GM19025 (cell line): Measurements from ENCODE around the gene ACY1.
A peak's percentile ranks its signal among the peaks of the same experiment; 100 is the strongest.
"Not testable (repeated sequence)": the region's sequence is repeated elsewhere in the genome, so short reads cannot be mapped to it uniquely, and the experiment has no call there.

ENCODE experiments used
- ATAC-seq: cut with Tn5 transposase; IDR thresholded peaks from one replicate; pipeline ENCODE4 v1.9.1; 2021; ENCODE audit warnings: mild to moderate bottlenecking, low read depth, moderate library complexity; ENCODE audit not compliant: unreplicated experiment

Gene ACY1

DNA sequence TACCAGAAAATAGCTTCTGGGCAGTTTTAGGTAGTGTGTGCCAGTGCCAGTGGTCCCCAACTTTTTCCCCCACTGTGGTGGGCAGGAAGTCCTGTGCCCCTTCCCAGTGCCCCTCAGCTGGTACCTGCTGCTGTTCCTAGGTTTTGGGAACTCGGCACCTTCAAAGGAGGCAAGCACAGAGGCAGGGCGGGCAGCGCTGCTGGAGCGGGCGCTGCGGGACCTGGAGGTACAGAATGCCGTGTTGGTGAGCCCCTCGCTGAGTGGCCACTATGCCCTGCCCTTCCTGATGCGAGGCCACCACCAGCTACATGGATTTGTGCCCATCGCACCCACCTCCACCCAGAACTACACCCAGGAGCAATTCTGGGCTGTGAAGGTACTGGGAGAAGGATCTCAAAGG, 3.1 kb upstream of the ACY1 start:
- no peak for ATAC-seq

DNA sequence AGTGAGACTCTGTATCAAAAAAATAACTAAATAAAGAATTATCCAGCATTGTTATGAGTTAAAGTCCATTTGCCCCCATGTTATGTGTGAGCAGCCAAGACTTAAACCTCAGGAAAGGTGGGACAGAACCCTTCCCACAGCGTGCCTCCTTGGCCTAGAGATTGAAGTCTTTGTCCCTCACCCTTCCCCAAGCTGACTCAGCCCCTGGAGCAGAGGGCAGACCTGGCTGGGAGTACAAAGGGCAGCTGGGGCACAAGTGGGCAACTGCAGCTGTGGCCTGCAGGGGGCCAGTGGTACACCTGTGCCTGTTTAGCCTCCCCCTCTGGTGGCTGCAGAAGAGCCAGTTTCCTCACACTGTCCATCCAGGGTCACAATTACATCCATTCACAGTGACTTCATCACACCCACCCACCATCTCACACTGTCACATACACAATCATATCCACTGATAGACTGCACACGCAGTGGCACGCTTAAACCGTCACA, 940 bp upstream of the ACY1 start:
- ATAC-seq = peak; percentile 35

DNA sequence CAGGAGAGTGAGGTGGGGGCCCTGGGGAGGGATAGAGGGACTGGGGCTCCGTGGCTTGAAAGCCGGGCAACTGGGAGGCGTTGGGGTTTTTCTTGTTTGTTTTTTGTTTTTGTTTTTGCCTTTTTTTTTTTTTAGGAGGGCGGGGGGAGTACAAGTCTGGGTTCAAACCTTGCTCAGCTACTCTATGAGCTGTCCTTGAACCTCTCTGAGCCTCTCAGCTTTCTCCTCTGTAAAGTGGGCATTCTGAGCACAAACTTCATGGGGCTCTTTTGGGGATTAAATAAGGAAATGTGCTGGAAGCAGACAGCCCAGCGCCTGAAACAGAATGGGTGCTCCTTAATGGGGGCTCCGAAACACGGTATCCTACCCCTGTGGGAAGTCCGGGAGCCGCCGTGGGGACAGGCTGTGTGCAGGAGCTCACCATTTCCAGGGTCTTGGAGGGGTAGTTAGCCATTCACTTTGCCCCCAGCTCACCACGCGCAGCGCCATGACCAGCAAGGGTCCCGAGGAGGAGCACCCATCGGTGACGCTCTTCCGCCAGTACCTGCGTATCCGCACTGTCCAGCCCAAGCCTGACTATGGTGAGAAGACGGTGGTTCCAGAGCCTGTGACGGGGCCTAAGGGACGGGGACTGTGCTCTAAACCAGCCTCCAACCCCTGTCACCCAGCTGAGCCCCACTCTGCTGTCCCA, 388 bp downstream of the ACY1 start:
- ATAC-seq = no peak

DNA sequence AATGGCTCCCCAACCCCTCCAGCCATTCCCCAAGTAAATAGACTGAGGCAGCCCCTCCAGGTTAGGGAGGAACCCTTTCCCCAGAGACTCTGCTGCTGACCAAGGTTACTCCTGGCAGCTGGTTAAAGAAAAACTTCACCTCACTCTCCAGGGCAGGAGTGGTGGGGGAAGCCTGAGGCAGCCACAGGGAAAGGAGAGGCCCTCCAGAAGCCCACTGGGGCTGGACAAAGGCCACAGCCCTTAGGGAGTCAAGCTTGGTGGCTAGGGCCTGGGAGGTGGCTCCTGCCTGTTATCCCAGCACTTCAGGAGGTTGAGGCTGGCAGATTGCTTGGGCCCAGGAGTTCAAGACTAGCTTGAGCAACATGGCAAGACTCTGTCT, 923 bp downstream of the ACY1 start:
- ATAC-seq = no peak

DNA sequence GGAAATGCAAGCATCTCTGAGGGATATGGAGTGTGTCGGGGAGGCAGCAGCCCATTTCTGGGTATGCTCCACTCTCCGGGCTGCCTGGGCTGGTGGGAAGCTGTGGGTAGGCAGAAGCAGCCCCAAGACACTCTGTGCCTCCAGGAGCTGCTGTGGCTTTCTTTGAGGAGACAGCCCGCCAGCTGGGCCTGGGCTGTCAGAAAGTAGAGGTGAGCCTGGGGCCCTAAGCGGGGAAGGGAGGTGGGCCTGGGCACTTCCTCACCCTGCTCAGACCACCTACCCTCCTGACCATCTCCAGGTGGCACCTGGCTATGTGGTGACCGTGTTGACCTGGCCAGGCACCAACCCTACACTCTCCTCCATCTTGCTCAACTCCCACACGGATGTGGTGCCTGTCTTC, 1.7 kb downstream of the ACY1 start:
- no peak for ATAC-seq

DNA sequence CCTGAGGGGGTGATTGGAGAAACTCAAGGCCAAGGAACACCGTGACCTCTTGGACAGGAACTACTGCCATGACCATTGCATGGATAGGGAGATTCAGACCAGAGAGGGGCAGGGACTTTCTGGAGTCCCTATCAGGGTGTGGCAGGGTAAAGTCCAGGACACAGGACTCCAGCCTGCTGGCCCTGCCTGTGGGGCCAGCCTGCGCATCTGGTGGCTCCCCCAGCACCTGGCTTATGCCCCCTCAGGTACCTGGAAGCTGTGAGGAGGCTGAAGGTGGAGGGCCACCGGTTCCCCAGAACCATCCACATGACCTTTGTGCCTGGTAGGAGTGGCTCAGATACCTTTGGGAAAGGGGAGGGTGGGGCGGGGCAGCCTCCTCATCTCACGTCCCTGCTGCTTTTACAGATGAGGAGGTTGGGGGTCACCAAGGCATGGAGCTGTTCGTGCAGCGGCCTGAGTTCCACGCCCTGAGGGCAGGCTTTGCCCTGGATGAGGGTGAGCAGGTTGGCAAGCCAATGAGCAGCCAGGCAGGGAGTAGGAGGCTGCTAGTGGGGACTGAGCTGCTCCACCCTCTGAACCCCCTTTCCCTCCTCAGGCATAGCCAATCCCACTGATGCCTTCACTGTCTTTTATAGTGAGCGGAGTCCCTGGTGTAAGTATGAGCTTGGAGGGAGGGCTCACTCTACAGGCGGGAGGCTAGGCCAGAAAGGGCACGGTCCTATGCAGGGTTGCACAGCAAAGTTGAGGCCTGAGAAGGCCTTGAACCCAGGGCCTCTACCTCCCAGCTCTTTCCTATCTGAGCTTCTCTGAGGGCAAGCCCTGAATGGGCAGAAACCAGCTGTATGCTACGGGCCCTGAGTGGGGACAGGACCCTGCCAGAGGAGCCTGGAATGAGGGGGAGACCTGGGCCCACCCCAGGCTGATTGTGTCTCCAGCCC, 2.9 kb downstream of the ACY1 start:
- ATAC-seq = no peak

DNA sequence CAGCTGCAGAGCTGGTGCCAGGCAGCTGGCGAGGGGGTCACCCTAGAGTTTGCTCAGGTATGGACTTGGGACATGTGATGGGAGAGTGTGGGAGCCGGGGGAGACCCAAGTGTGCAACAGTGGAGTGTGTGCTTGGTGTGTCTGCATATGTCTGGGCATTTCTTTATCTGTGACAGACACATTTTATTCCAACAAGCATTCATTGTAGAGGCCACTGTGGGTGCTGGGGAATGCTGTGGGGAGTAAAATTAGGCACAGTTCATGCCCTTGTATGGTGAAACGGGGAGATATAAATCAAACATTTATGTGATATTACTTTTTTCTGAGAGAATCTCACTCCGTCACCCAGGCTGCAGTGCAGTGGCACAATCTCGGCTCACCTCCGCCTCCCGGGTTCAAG, 4.2 kb downstream of the ACY1 start:
- ATAC-seq = no peak

DNA sequence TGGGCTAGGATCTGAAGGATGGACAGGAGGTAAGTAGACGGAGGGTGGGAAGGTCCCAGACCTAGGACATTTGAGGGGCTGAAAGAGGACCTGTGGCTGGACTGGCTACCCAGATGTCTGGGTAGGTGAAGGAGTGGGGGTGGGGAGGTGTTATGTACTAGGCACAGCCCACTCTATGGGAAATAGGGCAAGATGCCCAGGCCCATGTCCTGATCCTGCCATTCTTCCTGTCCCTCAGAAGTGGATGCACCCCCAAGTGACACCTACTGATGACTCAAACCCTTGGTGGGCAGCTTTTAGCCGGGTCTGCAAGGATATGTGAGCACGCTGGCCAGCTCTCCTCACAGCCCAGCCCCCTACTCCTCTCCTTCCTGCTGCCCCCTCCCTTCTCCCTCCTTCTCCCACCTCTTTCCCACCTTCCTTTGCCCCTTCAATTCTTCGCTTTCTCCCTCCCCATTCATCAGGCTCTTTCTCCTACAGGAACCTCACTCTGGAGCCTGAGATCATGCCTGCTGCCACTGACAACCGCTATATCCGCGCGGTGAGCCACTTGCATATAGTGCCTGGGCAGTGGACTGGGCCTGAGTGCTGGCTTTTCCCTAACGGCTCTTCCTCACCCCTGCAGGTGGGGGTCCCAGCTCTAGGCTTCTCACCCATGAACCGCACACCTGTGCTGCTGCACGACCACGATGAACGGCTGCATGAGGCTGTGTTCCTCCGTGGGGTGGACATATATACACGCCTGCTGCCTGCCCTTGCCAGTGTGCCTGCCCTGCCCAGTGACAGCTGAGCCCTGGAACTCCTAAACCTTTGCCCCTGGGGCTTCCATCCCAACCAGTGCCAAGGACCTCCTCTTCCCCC, 5.2 kb downstream of the ACY1 start:
- ATAC-seq = no peak

DNA sequence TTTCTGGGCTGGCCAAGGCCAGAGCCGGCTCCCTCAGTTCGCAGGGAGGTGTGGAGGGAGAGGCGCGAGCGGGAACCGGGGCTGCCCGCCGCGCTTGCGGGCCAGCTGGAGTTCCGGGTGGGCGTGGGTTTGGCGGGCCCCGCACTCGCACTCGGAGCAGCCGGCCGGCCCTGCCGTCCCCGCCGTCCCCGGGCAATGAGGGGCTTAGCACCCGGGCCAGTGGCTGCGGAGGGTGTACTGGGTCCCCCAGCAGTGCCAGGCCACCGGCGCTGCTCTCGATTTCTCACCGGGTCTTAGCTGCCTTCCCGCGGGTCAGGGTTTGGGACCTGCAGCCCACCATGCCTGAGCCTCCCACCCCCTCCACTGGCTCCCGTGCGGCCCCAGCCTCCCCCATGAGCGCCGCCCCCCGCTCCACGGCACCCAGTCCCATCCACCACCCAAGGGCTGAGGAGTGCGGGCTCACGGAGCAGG, 7.2 kb downstream of the ACY1 start:
- ATAC-seq = not testable (repeated sequence)

DNA sequence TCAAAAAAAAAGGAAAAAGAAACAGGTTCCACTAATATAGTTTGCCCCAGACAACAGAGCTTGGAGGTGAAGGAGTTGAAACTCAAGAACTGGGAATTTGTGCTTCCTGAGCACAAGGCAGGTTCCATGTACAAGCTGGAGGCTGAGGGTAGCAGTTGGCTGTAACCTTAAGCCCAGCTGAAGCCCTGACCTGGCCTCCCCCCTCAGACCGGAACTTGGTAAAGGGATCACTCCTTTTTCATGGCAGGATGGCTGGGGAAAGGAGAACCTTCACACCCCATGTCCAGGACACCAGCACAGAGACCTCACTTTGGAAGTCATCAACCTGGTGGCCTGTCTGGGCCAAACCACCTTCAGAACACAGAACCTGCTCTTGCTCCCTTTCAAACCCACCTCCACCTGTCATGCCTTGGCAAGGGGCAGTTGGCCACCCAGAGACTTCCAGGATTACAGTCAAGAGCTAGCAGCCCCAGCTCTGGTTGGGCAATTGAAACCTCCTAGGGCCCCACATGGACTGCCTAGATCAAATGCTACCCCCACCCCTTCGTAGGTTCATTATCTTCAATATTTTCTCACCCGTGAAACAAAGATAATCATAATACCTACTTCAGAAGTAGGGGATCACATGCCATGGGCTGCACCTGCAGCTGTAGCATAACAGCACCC, 8.8 kb downstream of the ACY1 start:
- no peak for ATAC-seq

DNA sequence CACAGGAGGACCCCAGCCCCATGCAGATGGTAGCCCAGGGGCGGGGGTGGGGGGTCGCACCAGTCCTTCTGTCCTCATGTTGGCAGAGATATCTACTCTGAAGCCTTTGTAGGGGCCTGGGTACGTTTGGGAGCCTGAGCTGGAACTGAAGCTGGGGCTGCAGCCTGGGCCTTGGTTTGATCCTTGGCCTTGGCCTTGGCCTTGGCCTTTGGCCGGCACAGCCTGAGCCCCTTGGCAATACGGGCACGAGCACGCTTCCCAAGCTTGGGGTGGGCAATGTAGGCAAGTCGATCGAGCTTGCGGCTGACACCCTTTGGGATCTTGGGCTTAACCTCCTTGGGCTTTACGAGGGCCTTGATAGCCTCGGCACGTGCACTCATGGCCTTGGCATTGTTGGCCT, 10.3 kb downstream of the ACY1 start:
- not testable (repeated sequence) for ATAC-seq

DNA sequence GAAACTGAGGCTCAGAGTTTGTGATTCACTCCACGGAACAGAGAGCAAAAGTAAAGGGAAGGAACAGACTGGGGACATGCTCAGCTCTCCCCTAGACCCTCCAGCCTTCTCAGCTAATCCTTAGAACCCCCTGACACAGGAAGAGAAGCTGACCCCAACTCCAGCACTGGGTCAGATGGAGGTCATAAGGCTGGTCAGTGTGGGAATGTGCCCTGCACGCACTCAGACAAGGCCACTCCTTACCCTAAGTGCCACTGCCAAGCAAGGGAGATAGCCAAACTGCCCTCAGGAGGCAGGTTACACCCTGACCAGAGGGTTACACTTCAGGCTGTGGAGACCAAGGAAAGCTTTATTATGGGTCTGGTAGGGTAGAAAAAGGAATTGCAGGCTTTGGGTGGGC, 11.2 kb downstream of the ACY1 start:
- no peak for ATAC-seq

DNA sequence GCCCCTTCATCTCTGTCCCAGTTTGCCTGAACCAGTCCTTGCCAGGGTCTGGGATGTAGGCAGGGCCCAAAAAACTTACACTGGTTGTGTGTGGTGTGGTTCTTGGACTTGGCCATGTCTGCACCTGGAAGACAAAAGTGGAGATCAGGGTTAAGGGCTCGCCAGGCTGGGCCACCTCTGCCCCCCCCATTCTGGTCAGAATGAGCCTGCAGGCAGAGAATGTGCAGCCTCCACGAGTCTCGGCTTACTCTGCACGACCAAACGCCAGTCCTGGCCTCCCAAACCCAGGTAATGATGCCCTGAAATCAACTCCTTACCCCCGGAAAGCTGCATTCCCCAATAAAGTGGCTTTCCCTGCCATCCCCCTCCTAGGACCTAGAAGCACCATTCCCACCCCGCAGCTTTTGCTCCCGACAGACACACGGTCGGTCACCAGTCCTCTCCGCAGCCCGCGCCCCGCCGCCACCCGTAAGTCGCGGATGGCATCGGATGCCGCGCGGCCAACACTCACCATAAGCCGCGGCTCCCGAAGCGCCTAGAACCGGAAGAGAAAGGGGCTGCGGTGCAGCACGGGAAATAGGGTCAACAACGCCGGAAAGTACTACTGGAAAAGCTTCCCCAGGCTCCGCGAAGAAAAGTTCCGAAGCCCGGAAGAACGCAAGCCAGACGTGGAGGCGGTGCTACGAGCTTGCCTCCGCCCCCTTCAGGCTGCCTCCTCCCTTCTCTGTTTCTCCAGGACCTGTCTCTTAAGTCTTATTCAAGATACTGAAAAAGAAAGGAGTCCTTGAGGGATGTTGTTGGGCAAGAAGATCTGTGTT, 12.2 kb downstream of the ACY1 start, which contains the start of gene RPL29:
Gene RPL29 (minus strand): TSS at position 550 of the 818 bp plus-strand sequence. CDS start 434 bp downstream, at position 116.
- ATAC-seq = peak; percentile 90

DNA sequence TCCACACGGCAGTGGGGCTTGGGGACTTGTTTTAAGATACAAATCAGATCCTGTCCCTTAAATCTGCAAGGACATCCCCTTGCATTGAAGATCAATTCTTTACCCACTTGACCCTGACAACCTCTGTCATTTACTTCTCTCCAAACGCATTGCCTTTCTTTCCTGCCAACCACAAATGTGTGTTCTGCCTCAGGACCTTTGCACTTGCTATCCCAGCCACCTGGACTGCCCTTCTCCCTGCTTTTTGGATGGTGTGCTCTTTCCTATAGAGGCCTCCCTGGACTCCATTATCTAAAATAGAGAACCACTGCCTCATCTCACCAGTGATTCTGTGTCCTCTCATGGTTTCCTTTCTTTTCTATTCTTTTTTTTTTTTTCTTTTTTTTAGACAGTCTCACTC, 13.8 kb downstream of the ACY1 start:
- ATAC-seq = no peak

DNA sequence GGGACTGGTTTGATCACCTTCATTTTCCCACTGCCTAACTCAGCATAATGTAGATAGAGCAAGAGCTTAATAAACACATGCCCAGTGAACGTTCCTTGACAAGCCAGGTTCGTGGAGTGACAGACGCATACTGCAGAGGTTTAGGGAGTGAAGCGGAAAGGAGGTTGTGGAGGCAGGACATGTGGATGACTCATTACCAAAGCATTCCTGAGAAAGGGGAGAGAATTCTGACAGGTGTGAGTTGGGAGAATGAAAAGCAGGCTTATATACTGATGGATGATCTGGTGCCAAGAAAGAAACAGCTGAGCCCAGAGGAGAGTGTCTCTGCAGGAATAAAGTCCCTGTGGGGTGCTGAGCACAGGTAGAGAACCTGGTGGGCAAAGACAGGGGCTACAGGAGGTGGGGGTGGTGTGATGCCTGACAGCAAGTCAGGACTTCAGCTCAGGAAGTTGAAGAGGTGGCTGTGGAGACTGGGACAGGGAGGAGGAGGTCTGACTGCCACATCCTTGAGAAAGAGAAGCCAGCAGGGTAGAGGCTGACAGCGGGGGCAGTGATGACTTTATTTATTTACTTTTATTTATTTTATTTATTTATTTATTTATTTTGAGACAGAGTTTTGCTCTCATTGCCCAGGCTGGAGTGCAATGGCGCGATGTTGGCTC, 14.7 kb downstream of the ACY1 start:
- ATAC-seq = no peak

DNA sequence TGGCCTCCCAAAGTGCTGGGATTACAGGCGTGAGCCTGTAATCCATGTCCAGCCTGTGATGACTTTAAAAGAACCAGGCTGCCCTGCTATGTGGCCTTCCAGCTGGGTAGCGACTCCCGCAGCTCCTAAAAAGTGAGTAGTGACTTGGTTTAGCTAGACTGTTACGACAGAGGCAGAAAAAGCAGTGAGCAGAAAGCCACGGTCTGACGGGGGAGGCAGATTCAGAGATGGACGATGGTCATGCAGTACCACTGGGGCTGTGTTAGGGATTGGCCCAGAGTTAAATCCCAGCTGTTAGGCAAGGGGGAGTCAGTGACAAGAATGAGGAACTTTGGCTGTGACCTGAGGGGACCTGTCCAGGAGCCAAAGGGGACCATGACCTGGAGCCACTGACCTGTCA, 15.4 kb downstream of the ACY1 start:
- no peak for ATAC-seq

DNA sequence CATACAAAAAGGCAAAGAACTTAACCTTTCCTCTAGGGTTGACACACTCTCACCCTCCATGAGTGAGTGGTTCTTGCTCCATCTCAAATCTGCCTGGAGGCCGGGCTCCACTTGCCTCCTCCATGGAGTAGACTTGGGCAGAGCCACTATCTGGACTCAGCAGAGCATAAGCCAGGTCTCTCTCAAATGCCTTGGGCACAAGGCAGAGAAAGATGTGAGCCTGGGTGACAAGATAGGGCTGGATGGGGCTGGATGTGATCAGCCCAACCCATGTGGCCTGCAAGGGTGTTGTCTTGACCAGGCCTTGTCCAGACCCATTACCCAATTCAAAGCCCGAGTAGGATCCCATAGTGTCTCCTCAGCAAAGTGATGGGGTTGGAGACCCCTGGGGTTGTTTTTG, 16.5 kb downstream of the ACY1 start:
- no peak for ATAC-seq

DNA sequence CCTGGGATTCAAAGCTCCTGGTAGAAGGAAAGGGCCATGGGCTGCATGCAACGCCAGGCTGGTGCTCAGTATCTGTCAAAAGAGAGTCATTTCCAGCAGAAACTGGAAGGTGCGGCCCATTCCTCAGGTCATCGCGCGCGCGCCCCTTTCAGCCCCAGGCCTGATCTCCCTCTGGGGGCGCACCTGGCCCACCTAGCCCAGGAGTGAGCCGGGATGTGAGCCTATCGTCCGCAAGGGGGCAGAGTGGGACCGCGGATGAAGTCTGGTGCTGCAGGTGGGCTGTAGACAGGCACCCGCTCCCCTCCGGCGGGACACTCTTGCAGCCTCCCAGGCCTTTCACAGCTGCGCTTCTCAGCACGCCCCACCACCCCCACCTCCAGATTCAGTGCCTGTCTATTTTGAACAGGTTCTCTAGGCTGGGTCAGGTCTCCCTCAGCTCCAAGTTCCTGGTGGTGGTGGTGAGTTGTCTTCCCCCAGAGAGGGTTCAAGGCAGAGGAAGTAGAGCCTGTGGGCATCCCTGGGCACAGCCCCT, 18.2 kb downstream of the ACY1 start:
- ATAC-seq = peak; percentile 76
